ENCODE measurements around the gene MBNL3.

MBNL3 gene, protein sequence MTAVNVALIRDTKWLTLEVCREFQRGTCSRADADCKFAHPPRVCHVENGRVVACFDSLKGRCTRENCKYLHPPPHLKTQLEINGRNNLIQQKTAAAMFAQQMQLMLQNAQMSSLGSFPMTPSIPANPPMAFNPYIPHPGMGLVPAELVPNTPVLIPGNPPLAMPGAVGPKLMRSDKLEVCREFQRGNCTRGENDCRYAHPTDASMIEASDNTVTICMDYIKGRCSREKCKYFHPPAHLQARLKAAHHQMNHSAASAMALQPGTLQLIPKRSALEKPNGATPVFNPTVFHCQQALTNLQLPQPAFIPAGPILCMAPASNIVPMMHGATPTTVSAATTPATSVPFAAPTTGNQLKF

GRCh38 chrX:132488819-132489577 is at the start of gene MBNL3:
Gene MBNL3 (minus strand): TSS chrX:132489038. CDS start chrX:132439611, 49,427 bp downstream.
- peak in 1 of 2 donors; percentile 26 for DNase-seq (ENCODE audit: low read depth in 2 of 2)

GRCh38 chrX:132533409-132533808 is 44.6 kb upstream of the MBNL3 start:
- no peak for DNase-seq (ENCODE audit: low read depth in 2 of 2)

DNA sequence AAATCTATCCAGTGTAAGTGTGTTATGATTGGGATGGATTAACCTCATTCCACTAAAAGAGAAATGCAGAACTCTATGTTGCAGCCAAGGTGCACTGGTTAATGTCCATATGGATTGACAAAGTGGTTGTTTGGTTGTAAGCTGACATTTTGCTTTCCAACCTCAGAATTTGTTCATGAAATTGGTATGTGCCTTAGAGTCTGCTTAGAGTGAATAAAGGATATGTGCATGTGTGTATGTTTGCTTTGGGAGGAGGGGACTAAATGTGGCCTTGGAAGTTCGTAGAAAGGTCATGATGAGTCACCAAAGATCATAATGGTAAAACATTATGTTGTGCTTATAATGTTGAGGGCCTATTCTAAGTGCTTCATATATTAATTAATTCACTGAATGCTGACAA is 44.1 kb upstream of the MBNL3 start:
- DNase-seq (ENCODE audit: low read depth in 2 of 2) = no peak

- DNase-seq (ENCODE audit: low read depth in 2 of 2) = no peak
These were observed 43.3 kb upstream of the MBNL3 start for GRCh38 chrX:132532097-132532496.

GRCh38 chrX:132520792-132521191 is 32.0 kb upstream of the MBNL3 start:
- DNase-seq (ENCODE audit: low read depth in 2 of 2) = no peak

DNA sequence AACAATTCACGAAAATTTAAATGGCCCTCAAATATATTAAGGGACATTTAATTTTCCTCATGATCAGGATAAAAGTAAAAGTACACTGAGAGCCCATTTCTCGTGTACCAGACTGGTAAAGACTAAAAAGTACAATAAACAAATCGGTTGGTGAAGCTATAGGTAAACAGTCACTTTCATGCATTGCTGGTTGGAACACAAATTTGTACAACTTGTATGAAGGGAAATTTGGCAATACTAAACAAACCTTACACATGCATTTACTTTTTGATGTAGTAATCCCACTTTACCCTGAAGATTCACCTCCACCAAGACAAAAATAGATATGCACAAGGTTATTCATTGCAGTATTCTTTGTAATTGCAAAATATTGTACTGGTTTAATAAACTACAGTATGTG is 31.4 kb upstream of the MBNL3 start:
- no peak for DNase-seq (ENCODE audit: low read depth in 2 of 2)

GRCh38 chrX:132518401-132518800 is 29.6 kb upstream of the MBNL3 start:
- DNase-seq (ENCODE audit: low read depth in 2 of 2) = no peak

DNA sequence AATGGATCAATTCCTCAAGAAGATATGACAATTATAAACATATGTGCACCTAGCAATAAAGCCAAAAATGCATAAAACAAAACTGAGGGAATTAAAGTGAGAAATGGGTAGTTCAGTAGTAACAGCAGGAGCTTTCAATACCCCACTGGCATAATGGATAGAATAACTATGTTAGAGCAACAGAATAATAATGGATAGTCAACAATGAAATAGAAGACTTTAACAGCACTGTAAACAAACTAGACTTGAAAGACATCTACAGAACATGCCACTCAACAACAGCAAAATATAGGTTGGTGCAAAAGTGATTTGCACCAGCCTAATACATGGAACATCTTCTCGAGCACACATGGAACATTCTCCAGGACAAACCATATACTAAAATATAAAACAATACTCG is 20.0 kb upstream of the MBNL3 start:
- no peak for DNase-seq (ENCODE audit: low read depth in 2 of 2)

GRCh38 chrX:132505116-132505515 is 16.3 kb upstream of the MBNL3 start:
- no peak for DNase-seq (ENCODE audit: low read depth in 2 of 2)

GRCh38 chrX:132504417-132504816 is 15.6 kb upstream of the MBNL3 start:
- no peak for DNase-seq (ENCODE audit: low read depth in 2 of 2)

DNA sequence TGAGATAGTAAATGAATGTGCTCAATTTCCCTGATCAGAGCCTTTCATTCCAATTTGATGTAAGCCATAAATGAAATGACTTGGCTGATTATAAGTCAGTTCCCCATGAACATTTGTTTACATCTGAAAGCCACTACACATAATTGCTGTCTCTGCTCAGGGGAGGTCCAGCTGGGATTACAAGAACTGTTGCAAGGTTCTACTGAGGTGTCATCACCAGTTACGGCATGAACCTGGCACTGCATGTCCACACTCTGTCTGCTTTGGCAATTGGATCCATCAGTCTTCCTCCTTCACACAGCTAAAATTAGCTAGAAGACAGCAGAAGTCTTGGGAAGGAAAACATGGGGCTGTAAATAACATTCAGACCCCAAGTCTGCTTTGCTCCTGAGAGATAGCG is 12.8 kb upstream of the MBNL3 start:
- DNase-seq (ENCODE audit: low read depth in 2 of 2) = no peak

DNA sequence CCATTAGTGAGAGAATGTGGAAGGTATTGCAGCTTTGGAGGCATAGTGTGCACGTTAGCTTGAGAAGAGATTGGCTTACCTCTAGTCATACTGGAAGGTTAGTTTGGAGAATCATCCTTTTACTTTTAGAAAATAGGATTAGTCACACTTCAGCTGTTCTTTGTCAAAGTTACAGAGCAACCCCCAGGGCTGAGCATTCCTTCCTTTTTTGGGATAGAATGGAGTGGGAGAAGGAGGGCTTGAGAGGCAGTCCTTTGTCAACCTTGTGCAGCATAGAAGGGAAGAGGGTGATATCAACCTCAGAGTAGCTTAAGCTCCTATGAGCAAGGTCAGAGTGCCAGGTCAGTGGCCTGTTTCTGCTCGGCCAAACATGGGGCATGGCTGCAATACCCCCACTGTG is 8.6 kb upstream of the MBNL3 start:
- DNase-seq (ENCODE audit: low read depth in 2 of 2) = no peak

- DNase-seq (ENCODE audit: low read depth in 2 of 2) = no peak
These were observed 4.3 kb upstream of the MBNL3 start for GRCh38 chrX:132493095-132493494.

DNA sequence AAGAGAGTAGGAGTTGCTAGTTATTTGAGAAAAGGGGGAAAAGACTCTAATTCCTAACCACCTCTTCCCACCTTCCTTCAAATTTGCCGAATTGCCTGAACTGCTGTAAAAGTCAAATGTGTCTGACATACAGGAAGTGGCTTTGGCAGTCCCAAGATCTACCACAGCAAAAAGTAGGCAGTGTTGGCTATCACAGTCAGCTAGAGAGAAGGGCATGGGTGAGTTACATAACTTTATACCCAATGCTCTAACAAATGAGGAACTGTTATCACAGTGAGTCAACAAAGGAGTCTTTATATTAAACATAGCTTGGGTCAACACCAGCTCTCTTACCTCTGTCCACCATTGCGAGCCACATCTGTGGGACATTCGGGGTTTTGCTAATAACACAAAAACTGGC is 2.4 kb upstream of the MBNL3 start:
- DNase-seq (ENCODE audit: low read depth in 2 of 2) = no peak

DNA sequence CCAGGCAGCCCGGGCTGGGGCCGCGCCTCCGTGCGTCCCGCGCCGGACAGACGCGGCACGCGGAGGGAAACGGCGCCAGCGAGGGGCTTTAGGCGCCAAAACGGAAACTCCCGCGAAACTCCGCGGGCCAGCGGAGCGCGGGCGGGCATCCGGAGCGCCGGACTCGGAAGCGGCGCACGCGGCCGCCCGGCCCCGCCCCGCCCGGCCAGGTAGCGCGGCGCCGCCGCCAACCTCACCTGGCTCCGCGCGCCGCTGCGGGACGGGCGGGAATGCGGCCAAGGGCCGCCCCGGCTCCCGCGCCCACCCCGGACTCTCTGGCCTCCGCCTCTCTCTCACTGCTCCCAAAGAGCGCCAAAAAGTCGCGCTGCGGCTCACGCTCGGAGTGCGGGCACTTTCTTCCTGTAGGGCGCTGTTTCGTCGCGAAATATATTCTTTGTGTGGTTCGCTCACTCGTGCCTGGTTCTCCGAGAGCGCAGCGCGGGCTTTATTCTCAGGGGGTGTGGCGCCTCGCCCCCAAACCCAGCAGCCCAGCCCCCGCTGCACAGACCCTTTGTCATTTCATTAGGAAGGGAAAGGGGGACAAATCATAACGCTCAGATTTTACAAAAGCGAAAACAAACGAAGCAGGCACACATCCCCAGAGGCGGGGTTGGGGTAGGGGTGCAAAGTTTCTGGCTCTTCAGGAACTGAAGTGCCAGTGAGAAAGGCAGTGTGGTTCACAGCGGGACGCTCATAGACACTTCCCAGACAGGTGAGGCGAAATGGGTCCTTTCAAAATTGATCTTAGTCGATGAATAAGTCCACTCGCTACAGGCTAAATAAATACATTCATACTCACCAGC is 961 bp upstream of the MBNL3 start:
- DNase-seq (ENCODE audit: low read depth in 2 of 2) = no peak

GRCh38 chrX:132488180-132488705 is 595 bp downstream of the MBNL3 start:
- no peak for DNase-seq (ENCODE audit: low read depth in 2 of 2)

DNA sequence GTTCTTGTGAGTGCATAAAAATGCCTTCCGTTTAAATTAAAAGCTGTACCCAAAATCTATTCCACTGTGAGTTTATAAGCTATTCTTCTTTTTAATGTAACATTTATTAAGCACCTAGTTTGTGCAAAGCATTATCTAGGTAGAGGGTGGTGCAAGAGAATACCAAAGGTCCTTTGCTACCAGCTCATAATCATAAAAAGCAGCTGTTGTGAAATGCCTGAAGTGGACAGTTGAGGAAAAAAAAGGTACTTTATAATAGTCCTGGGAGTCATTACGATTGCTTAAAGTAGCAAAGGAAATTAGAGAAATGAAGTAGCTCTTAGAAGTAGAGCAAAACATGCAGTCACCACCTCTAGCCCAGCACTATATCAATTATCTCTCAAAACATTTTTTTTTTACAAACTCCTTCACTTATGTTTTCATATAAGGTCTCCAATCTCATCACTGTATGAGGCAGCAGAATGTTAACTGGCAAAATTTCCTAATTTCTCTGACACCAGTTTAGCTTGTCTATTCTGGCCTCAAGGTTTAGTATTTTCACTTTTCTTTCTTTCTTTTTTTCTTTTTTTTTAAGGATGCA is 2.1 kb downstream of the MBNL3 start:
- no peak for DNase-seq (ENCODE audit: low read depth in 2 of 2)

DNA sequence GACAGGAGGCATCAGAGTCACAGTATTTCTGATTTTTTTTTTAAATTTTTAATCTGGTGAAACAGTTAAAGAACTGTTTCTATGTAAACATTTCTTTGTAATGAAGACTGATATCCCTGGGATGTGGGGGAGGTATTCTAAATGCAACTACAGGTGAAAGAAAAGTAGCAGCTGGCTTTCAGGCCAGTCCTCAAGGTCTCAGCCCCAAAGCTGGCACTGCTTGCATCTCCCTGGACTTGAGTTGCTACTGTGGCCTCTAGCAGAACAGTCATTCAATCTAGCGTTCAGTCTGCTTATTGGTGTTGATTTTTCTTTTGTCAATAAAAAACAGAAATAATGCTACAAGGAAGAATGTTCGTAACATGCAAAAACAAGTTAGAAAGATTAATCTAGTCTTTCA is 4.9 kb downstream of the MBNL3 start:
- no peak for DNase-seq (ENCODE audit: low read depth in 2 of 2)

DNA sequence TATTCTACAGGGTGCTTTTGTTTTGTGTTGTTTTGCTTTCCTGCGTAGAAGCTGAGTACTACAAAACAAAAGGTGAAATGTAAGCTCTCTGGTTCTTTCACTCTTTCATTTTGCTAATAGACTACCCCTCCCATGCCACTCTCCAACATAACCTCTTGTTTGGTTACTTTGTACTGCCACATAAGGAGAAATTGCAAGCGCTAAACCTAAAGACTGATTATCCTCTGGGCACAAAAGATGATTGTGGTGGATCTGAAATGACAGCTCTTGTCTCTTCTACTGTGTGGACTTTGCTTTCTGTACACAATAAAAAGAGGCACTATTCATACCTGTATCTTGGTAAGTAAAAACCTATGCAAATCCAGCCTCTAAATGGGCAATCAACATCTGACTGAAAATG is 5.3 kb downstream of the MBNL3 start:
- DNase-seq (ENCODE audit: low read depth in 2 of 2) = no peak

DNA sequence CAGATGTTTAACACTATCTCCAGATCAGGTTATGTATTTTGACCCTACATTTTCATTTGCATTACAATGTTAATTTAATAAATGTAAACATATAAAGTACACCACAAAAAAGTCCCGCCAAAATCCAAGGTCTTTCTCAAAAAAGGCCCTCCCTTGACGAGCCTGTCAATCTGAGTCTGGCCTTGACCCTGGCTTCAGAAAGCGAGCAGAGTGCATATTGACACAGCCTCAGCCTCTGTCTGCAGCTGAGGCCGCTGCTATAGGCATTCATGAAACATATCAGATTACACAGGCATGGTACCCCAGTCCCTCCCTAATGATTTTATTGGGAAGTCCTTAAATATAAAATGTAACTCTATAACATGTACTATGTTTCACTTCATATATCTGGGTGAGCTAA is 6.2 kb downstream of the MBNL3 start:
- no peak for DNase-seq (ENCODE audit: low read depth in 2 of 2)

DNA sequence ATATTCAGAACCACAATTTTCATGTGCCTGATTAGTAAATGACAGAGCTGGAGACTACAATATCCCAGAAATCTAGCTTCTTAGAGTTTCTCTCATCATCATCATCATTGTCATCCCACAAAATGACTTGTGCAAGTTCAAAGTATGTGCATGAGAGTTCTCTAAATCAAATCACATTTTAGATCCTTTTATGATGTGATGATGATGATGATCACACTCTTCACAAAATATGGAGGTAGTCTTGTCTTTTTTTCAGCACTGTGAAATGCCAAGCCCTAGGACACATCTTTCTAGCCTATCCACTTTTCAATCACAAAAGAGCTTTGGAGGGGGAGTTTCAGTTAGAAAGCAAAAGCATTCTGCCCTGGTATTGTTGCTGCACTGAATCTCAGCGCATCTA is 7.4 kb downstream of the MBNL3 start:
- no peak for DNase-seq (ENCODE audit: low read depth in 2 of 2)

Data from stimulated activated CD4-positive, alpha-beta T cell treated with anti-CD3 and anti-CD28 coated beads, Interleukin-1b, Interleukin-23, amount 100 ng/mL, for 1 hour (primary cell).